ENCODE data around the gene FHAD1. TPM values are rescaled to one million over a fixed set of nuclear protein-coding genes. Genes with fewer than 3 reads are reported as not detected.

The FHAD1 gene
- total RNA-seq, 3 donors from 2014 or later (not counting 1 experiment from before 2014, with no cell fraction given): 0.72 to 1.9 (median 1.7) TPM

GRCh38 chr1:15341634-15342407, 94.8 kb downstream of the FHAD1 start:
- ATAC-seq: peak in 2 of 3 donors; percentile 25 to 59
- intact Hi-C loops (cut with micrococcal nuclease): no loop called here
- peak overlapping the region; percentile 25 for H3K4me3 Mint-ChIP-seq
- H3K27me3 Mint-ChIP-seq (ENCODE audit: low read depth in 2 of 2): no peaks in the 10 kb centered on the region
- Histone ChIP-seq H3K36me3 (ENCODE audit: control insufficient read depth, insufficient read depth, low read length) (no peaks in the 10 kb centered on the region), H3K4me3 (ENCODE audit: low read length) (no peak overlapping the region), H3K4me1 (ENCODE audit: control insufficient read depth, insufficient read depth, low read length) (peaks cover 83% of the 10 kb centered on the region), H3K9me3 (ENCODE audit: control insufficient read depth, insufficient read depth, low read length) (no peaks in the 10 kb centered on the region), H3K27ac (ENCODE audit: low read length) (peak overlapping the region; percentile 55), H3K27me3 (ENCODE audit: control insufficient read depth, insufficient read depth, low read length) (no peaks in the 10 kb centered on the region)
- TF ChIP-seq CTCF (IDR thresholded peaks at IDR 0.05): no peak
- no peaks in the 10 kb centered on the region for H3K9me3 Mint-ChIP-seq
- DNase-seq: peak in 1 of 2 donors; percentile 58
- peaks cover 78 to 89% of the 10 kb centered on the region in 2 donors for H3K4me1 Mint-ChIP-seq
- WGBS (ENCODE audit: insufficient coverage): 62% methylated on average over 12 of the region's 12 CpGs
- H3K36me3 Mint-ChIP-seq: no peaks in the 10 kb centered on the region
- H3K27ac Mint-ChIP-seq: peak overlapping the region; percentile 80 to 88

- ATAC-seq (no peak), DNase-seq (no peak)
- Histone ChIP-seq H3K36me3 (ENCODE audit: control insufficient read depth, insufficient read depth, low read length) (no peaks in the 10 kb centered on the region), H3K9me3 (ENCODE audit: control insufficient read depth, insufficient read depth, low read length) (no peaks in the 10 kb centered on the region), H3K27me3 (ENCODE audit: control insufficient read depth, insufficient read depth, low read length) (no peaks in the 10 kb centered on the region), H3K27ac (ENCODE audit: low read length) (peak overlapping the region; percentile 55), H3K4me1 (ENCODE audit: control insufficient read depth, insufficient read depth, low read length) (peaks cover 87% of the 10 kb centered on the region), H3K4me3 (ENCODE audit: low read length) (no peak overlapping the region)
- peak overlapping the region; percentile 80 to 88 for H3K27ac Mint-ChIP-seq
- peak overlapping the region; percentile 25 for H3K4me3 Mint-ChIP-seq
- 77% methylated on average over 4 of the region's 4 CpGs for WGBS (ENCODE audit: insufficient coverage)
- H3K4me1 Mint-ChIP-seq: peaks cover 81 to 89% of the 10 kb centered on the region in 2 donors
- H3K27me3 Mint-ChIP-seq (ENCODE audit: low read depth in 2 of 2): no peaks in the 10 kb centered on the region
- intact Hi-C loops (cut with micrococcal nuclease): no loop called here
- H3K9me3 Mint-ChIP-seq: no peaks in the 10 kb centered on the region
- no peaks in the 10 kb centered on the region for H3K36me3 Mint-ChIP-seq
- no peak for TF ChIP-seq CTCF (IDR thresholded peaks at IDR 0.05)
These were observed 95.5 kb downstream of the FHAD1 start for GRCh38 chr1:15342408-15342967.

- peaks cover 81 to 89% of the 10 kb centered on the region in 2 donors for H3K4me1 Mint-ChIP-seq
- H3K4me1 ChIP-seq (ENCODE audit: control insufficient read depth, insufficient read depth, low read length): peaks cover 87% of the 10 kb centered on the region
- no peaks in the 10 kb centered on the region for H3K27me3 Mint-ChIP-seq (ENCODE audit: low read depth in 2 of 2)
- intact Hi-C loops (cut with micrococcal nuclease): no loop called here
- no peaks in the 10 kb centered on the region for H3K36me3 Mint-ChIP-seq
- H3K27ac ChIP-seq (ENCODE audit: low read length): no peak overlapping the region
- H3K36me3 ChIP-seq (ENCODE audit: control insufficient read depth, insufficient read depth, low read length): no peaks in the 10 kb centered on the region
- no peaks in the 10 kb centered on the region for H3K9me3 Mint-ChIP-seq
- no peak for ATAC-seq
- H3K4me3 ChIP-seq (ENCODE audit: low read length): no peak overlapping the region
- TF ChIP-seq CTCF (IDR thresholded peaks at IDR 0.05): no peak
- H3K9me3 ChIP-seq (ENCODE audit: control insufficient read depth, insufficient read depth, low read length): no peaks in the 10 kb centered on the region
- H3K27me3 ChIP-seq (ENCODE audit: control insufficient read depth, insufficient read depth, low read length): no peaks in the 10 kb centered on the region
- 99% methylated on average over 2 of the region's 9 CpGs for WGBS (ENCODE audit: insufficient coverage)
- H3K27ac Mint-ChIP-seq: peak overlapping the region; percentile 88
- no peak for DNase-seq
- H3K4me3 Mint-ChIP-seq: peak overlapping the region; percentile 79
These were observed 96.1 kb downstream of the FHAD1 start for GRCh38 chr1:15343099-15343498.
